Measurements from ENCODE around the gene DUOXA1.

Gene DUOXA1

GRCh38 chr15:45129651-45130129, at the start of gene DUOXA1, which contains the start of gene DUOX1:
Gene DUOXA1 (minus strand): TSS chr15:45129879. CDS start chr15:45123014, 6,865 bp downstream.
Gene DUOX1 (plus strand): TSS chr15:45129994. CDS start chr15:45131967, 1,973 bp downstream.
- peak; percentile 44 for DNase-seq

- no peak for DNase-seq
These were observed 47.6 kb upstream of the DUOXA1 start for GRCh38 chr15:45177285-45177684.

- DNase-seq: no peak
These were observed 44.9 kb upstream of the DUOXA1 start for GRCh38 chr15:45174577-45174976.

- no peak for DNase-seq
These were observed 44.4 kb upstream of the DUOXA1 start for GRCh38 chr15:45174069-45174468.

GRCh38 chr15:45171912-45172311, 42.2 kb upstream of the DUOXA1 start:
- DNase-seq: no peak

GRCh38 chr15:45169608-45170480, 40.2 kb upstream of the DUOXA1 start:
- DNase-seq: no peak

- DNase-seq: no peak
These were observed 39.3 kb upstream of the DUOXA1 start for GRCh38 chr15:45168751-45169551.

- DNase-seq: no peak
These were observed 38.6 kb upstream of the DUOXA1 start for GRCh38 chr15:45168286-45168685.

- no peak for DNase-seq
These were observed 38.0 kb upstream of the DUOXA1 start for GRCh38 chr15:45167631-45168205.

- DNase-seq: peak; percentile 82
These were observed 37.4 kb upstream of the DUOXA1 start for GRCh38 chr15:45166834-45167630.

- no peak for DNase-seq
These were observed 35.9 kb upstream of the DUOXA1 start for GRCh38 chr15:45165536-45165935.

- DNase-seq: no peak
These were observed 35.2 kb upstream of the DUOXA1 start for GRCh38 chr15:45164914-45165313.

- DNase-seq: no peak
These were observed 33.8 kb upstream of the DUOXA1 start for GRCh38 chr15:45163508-45163856.

GRCh38 chr15:45162771-45163507, 33.3 kb upstream of the DUOXA1 start:
- DNase-seq: peak; percentile 66

GRCh38 chr15:45161666-45162065, 32.0 kb upstream of the DUOXA1 start:
- no peak for DNase-seq

GRCh38 chr15:45157974-45158373, 28.3 kb upstream of the DUOXA1 start:
- no peak for DNase-seq

GRCh38 chr15:45156744-45157455, 27.2 kb upstream of the DUOXA1 start:
- no peak for DNase-seq

- no peak for DNase-seq
These were observed 26.1 kb upstream of the DUOXA1 start for GRCh38 chr15:45155739-45156138.

GRCh38 chr15:45151998-45152828, 22.5 kb upstream of the DUOXA1 start:
- no peak for DNase-seq

- DNase-seq: no peak
These were observed 21.3 kb upstream of the DUOXA1 start for GRCh38 chr15:45150997-45151396.

All from activated naive CD4-positive, alpha-beta T cell treated with anti-CD3 and anti-CD28 coated beads, Interleukin-2, amount 50 U/mL, for 16 hours (primary cell).